ENCODE data around the gene ABR.
"Not testable (repeated sequence)": the region's sequence is repeated elsewhere in the genome, so short reads cannot be mapped to it uniquely, and the experiment has no call there.

The ABR gene

GRCh38 chr17:1199271-1199743, 19.5 kb upstream of the ABR start:
- not testable (repeated sequence) for DNase-seq

- DNase-seq: no peak
These were observed 18.2 kb upstream of the ABR start for GRCh38 chr17:1197781-1198490.

GRCh38 chr17:1197379-1197778, 17.6 kb upstream of the ABR start:
- DNase-seq: no peak

- no peak for DNase-seq
These were observed 17.2 kb upstream of the ABR start for GRCh38 chr17:1196946-1197345.

GRCh38 chr17:1192911-1193699, 13.3 kb upstream of the ABR start:
- no peak for DNase-seq

- DNase-seq: no peak
These were observed 11.1 kb upstream of the ABR start for GRCh38 chr17:1190751-1191331.

GRCh38 chr17:1188812-1189504, 9.2 kb upstream of the ABR start:
- DNase-seq: no peak

GRCh38 chr17:1186923-1187771, 7.4 kb upstream of the ABR start:
- DNase-seq: peak; percentile 61 to 82

- DNase-seq: no peak
These were observed 6.5 kb upstream of the ABR start for GRCh38 chr17:1186214-1186820.

GRCh38 chr17:1183171-1183873, 3.5 kb upstream of the ABR start:
- no peak for DNase-seq

- DNase-seq: no peak
These were observed 3.0 kb upstream of the ABR start for GRCh38 chr17:1182811-1183170.

- DNase-seq: no peak
These were observed 2.0 kb upstream of the ABR start for GRCh38 chr17:1181753-1182137.

GRCh38 chr17:1180958-1181752, 1.4 kb upstream of the ABR start:
- DNase-seq: no peak

- DNase-seq: no peak
These were observed 516 bp downstream of the ABR start for GRCh38 chr17:1179112-1179817.

GRCh38 chr17:1177016-1177700, 2.6 kb downstream of the ABR start:
- DNase-seq: no peak

GRCh38 chr17:1174263-1174880, 5.4 kb downstream of the ABR start:
- DNase-seq: no peak

GRCh38 chr17:1173432-1174262, 6.1 kb downstream of the ABR start:
- DNase-seq: no peak

GRCh38 chr17:1171953-1172352, 7.8 kb downstream of the ABR start:
- no peak for DNase-seq

All from SW 1271 (cell line).